KOPT-K1 (cell line): ENCODE data around the gene FAM185A.
"Not testable (repeated sequence)": the region's sequence is repeated elsewhere in the genome, so short reads cannot be mapped to it uniquely, and the experiment has no call there.

Source experiments
- H3K27ac ChIP-seq: fragments of 200-600 bp; sonication (generic); 2 replicates; pipeline ENCODE4 v1.5.1; 2016; ENCODE audit warnings: antibody characterized with exemption, mild to moderate bottlenecking, low read depth, low read length; ENCODE audit not compliant: poor library complexity, severe bottlenecking
- H3K36me3 ChIP-seq: fragments of 200-600 bp; sonication (generic); 2 replicates; pipeline ENCODE4 v1.5.1; 2017; ENCODE audit warnings: antibody characterized with exemption, mild to moderate bottlenecking, low read length, moderate library complexity; ENCODE audit not compliant: insufficient read depth
- H3K9me3 ChIP-seq: fragments of 200-600 bp; sonication (generic); 2 replicates; pipeline ENCODE4 v1.5.1; 2017; ENCODE audit warnings: antibody characterized with exemption, low read length, mild to moderate bottlenecking; ENCODE audit not compliant: insufficient read depth, poor library complexity, severe bottlenecking

FAM185A gene

GRCh38 chr7:102759934-102760333 lies 11.1 kb downstream of the FAM185A start:
- H3K9me3 ChIP-seq, H3K27ac ChIP-seq, H3K36me3 ChIP-seq: not testable (repeated sequence)

- not testable (repeated sequence) for H3K27ac ChIP-seq, H3K36me3 ChIP-seq, H3K9me3 ChIP-seq
Measured at GRCh38 chr7:102761234-102761633, 12.4 kb downstream of the FAM185A start.

GRCh38 chr7:102763295-102763905 lies 14.6 kb downstream of the FAM185A start:
- H3K9me3 ChIP-seq, H3K27ac ChIP-seq, H3K36me3 ChIP-seq: not testable (repeated sequence)

DNA sequence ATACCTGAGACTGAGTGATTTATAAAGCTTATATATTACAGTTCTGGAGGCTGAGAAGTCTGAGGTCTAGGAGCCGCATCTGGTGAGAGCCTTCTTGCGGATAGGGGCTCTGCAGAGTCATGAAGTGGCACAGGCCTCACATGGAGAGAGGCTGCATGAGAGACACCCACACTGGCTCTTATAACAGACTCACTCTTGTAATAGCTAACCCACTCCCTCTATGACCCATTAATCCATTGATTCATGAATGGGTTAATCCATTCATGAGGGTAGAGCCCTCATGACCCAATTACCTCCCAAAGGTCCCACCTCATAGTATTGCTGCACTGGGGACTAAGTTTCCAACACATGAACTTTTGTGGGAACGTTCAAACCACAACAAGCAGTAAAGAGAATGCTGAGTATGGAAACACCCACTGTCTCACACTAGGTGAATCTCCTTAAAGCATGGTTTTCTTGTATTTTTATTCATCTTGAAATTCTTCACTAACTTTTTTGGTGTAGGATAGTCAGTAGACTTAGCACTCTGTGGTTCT lies 20.9 kb downstream of the FAM185A start:
- H3K36me3 ChIP-seq, H3K27ac ChIP-seq, H3K9me3 ChIP-seq: not testable (repeated sequence)

GRCh38 chr7:102770467-102770866 lies 21.7 kb downstream of the FAM185A start:
- not testable (repeated sequence) for H3K9me3 ChIP-seq, H3K36me3 ChIP-seq, H3K27ac ChIP-seq

DNA sequence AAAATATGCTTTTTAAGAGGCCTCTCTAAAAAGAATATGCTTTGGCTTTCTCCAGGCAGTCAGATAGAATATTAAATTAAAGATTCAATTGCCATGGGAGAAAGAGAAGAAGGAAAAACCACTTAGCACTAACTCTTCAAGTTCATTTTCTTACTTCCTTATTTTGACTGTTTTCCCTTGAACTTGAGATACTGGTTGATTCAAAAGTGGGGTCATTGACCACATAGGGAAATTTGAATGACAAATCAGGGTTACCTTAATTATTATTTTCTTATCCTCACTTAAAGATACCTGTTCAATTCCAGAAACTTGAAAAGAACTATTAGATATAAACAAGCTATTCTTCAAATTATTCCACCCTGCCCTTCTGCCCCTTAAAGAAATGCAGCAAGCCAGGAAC lies 27.4 kb downstream of the FAM185A start:
- peaks cover 14% of the 10 kb centered on the region; the same call in 1 of the 2 replicates for H3K36me3 ChIP-seq
- not testable (repeated sequence) for H3K9me3 ChIP-seq, H3K27ac ChIP-seq

DNA sequence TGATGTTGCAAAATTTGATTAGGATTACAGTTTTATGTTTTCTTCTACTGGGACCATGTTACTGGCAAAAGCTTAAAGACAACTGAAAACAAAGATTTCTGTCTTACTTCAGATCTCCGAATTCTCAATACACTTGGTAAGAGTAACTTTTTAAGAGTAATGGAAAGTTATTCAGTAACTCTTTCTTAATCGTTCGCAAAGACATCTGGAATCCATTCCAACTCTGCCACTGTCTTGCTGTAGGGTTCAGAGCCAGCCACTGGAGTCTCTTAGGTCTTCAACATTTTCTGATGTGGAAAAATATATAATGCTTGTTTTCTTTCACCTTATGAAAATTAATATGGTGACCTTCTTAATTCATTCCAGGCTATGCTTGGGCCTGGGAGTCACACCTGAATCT lies 29.9 kb downstream of the FAM185A start:
- Histone ChIP-seq H3K36me3 (peaks cover 17% of the 10 kb centered on the region; the same call in 1 of the 2 replicates), H3K9me3 (peaks cover 12% of the 10 kb centered on the region)
- not testable (repeated sequence) for H3K27ac ChIP-seq

DNA sequence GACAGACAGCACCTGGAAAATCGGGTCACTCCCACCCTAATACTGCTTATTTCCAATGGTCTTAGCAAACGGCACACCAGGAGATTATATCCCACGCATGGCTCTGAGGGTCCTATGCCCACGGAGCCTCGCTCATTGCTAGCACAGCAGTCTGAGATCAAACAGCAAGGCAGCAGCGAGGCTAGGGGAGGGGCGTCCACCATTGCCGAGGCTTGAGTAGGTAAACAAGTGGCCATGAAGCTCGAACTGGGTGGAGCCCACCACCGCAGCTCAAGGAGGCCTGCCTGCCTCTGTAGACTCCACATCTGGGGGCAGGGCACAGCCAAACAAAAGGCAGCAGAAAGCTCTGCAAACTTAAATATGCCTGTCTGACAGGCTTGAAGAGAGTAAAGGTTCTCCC lies 32.1 kb downstream of the FAM185A start:
- H3K9me3 ChIP-seq, result peaks cover 12% of the 10 kb centered on the region
- H3K36me3 ChIP-seq, result peaks cover 17% of the 10 kb centered on the region; the same call in 1 of the 2 replicates
- not testable (repeated sequence) for H3K27ac ChIP-seq

DNA sequence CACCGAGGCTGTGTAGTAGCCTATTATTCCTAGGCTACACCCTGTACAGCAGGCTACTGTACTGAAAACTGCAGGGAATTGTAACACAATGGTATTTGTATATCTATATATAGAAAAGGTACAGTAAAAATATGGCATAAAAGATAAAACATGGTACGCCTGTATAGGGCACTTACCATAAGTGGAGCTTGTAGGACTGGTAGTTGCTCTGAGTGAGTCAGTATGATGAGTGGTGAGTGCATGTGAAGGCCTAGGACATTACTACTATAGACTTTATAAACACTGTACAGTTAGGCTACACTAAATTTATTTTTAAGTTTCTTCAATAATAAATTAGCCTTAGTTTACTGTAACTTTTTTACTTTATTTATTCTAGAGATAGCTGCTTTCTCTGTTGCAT lies 40.0 kb downstream of the FAM185A start:
- H3K36me3 ChIP-seq, H3K9me3 ChIP-seq, H3K27ac ChIP-seq: not testable (repeated sequence)

- not testable (repeated sequence) for H3K9me3 ChIP-seq, H3K36me3 ChIP-seq, H3K27ac ChIP-seq
Measured at GRCh38 chr7:102790364-102791100, 41.7 kb downstream of the FAM185A start.

DNA sequence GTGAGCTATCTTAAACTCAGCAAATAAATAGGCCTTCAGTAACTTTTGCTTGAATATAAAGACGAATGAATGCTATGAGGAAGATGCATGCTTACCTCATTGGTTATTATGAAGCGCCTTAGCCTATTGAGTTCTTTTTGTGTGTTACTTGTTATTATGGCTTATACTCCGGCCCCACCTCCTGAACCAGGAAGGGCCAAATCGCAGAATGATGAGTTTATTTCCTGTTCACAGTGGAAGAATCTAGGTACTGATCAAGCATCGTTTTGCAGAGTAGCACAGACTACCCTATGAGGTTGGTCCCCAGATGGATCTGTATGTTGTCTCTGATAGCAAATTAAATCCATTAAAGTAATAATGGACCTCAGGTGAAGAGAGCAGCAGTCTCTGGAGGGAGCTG lies 42.6 kb downstream of the FAM185A start:
- not testable (repeated sequence) for H3K9me3 ChIP-seq, H3K27ac ChIP-seq, H3K36me3 ChIP-seq

GRCh38 chr7:102791831-102792230 lies 43.0 kb downstream of the FAM185A start:
- not testable (repeated sequence) for H3K9me3 ChIP-seq, H3K27ac ChIP-seq, H3K36me3 ChIP-seq

DNA sequence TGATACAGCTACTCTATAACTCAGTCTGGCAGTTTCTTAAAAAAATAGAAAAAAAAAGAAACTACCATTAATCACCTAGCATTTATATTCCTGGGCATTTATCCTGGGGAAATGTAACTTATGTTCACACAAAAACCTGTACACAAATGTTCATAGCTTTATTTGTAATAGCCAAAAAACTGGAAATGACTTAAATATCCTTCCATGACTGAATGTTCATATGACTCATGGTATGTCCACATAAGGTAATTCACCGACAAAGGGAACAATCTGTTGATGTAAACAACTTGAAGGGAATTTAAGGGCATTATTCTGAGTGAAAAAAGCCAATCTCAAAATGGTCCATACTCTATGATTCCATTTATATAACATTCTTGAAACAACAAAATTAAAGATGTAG lies 45.8 kb downstream of the FAM185A start:
- H3K9me3 ChIP-seq, H3K27ac ChIP-seq: not testable (repeated sequence)

GRCh38 chr7:102795987-102796595 lies 47.3 kb downstream of the FAM185A start:
- not testable (repeated sequence) for H3K27ac ChIP-seq, H3K36me3 ChIP-seq

More for the DNA sequence above, 45.8 kb downstream of the FAM185A start:
- not testable (repeated sequence) for H3K36me3 ChIP-seq

DNA sequence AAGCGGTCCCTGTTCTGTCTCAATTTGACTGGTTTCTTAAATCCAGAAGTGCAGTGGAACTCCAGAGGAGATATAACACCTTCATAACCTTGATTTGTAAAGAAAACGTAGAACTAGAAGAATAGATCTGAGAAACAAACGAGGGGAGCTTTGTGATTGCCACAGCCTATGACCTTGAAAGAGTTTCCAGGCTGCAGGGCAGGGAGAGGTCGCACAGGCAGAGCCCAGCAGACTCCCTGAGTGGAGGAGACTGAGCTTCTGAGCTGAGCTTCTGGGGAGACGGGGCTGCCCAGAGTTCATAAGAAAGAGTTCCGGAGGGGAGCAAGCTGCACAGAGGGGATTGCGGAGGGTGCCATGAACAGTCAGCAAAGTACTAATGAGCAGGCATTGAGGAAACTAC lies 57.8 kb downstream of the FAM185A start:
- no peak overlapping the region for H3K27ac ChIP-seq
- H3K36me3 ChIP-seq, result no peaks in the 10 kb centered on the region
- no peaks in the 10 kb centered on the region for H3K9me3 ChIP-seq

More at GRCh38 chr7:102795987-102796595, 47.3 kb downstream of the FAM185A start:
- H3K9me3 ChIP-seq, result not testable (repeated sequence)
